Neural progenitor cell (in vitro differentiated cells): ENCODE measurements around the gene PSMD11.

Source experiments
- CTCF ChIP-seq: fragments of 200-600 bp; sonication (generic); IDR thresholded peaks from 2 replicates; pipeline ENCODE4 v1.5.1; 2017; ENCODE audit warnings: antibody characterized with exemption, mild to moderate bottlenecking
- EZH2phosphoT487 ChIP-seq: fragments of 200-600 bp; sonication (generic); IDR thresholded peaks from 2 replicates; pipeline ENCODE4 v1.6.1; 2017; ENCODE audit warnings: antibody characterized with exemption

GRCh38 chr17:32484041-32484461 lies 39.7 kb downstream of the PSMD11 start:
- TF ChIP-seq CTCF (no peak), EZH2phosphoT487 (no peak)
